HepG2 (cell line): ENCODE data around the gene TENT4B. TPM values are rescaled to one million over a fixed set of nuclear protein-coding genes. Genes with fewer than 3 reads are reported as not detected.
A peak's percentile ranks its signal among the peaks of the same experiment; 100 is the strongest.

Source experiments
- FOXK1 ChIP-seq: sonication (generic); formaldehyde crosslinking; IDR thresholded peaks from 2 replicates; pipeline ENCODE4 v1.4.0; 2020; ENCODE audit warnings: low read depth, missing genetic modification reagents, borderline replicate concordance
- GATAD1 ChIP-seq: IDR thresholded peaks from 2 replicates; pipeline ENCODE4 v1.6.1; 2016; ENCODE audit warnings: missing genetic modification reagents, missing compliant biosample characterization
- GZF1 ChIP-seq: sonication (generic); formaldehyde crosslinking; IDR thresholded peaks from 2 replicates; pipeline ENCODE4 v1.5.1; 2020; ENCODE audit warnings: mild to moderate bottlenecking, missing genetic modification reagents
- KLF6 ChIP-seq: IDR thresholded peaks from 2 replicates; pipeline ENCODE4 v1.8.0; 2016; ENCODE audit warnings: missing biosample characterization, missing genetic modification reagents
- NFKBIZ ChIP-seq: IDR thresholded peaks from 2 replicates; pipeline ENCODE4 v1.6.1; 2018; ENCODE audit warnings: missing genetic modification reagents, missing compliant biosample characterization
- NRL ChIP-seq: sonication (generic); formaldehyde crosslinking; IDR thresholded peaks from 2 replicates; pipeline ENCODE4 v1.5.0; 2020; ENCODE audit warnings: missing genetic modification reagents, mild to moderate bottlenecking, moderate library complexity, borderline replicate concordance
- POGK ChIP-seq: sonication (generic); formaldehyde crosslinking; conservative IDR thresholded peaks from 2 replicates; pipeline ENCODE4 v1.8.0; 2022; ENCODE audit warnings: mild to moderate bottlenecking, moderate library complexity, missing genetic modification reagents
- RORA ChIP-seq: sonication (generic); formaldehyde crosslinking; IDR thresholded peaks from 2 replicates; pipeline ENCODE4 v1.5.0; 2020; ENCODE audit warnings: mild to moderate bottlenecking, missing genetic modification reagents, moderate library complexity
- SPEN ChIP-seq: sonication (generic); formaldehyde crosslinking; IDR thresholded peaks from 2 replicates; pipeline ENCODE4 v1.5.1; 2020; ENCODE audit warnings: low read depth, mild to moderate bottlenecking, missing genetic modification reagents
- YY1 ChIP-seq: IDR thresholded peaks from 2 replicates; pipeline ENCODE4 v1.6.1; 2011; ENCODE audit warnings: low read length, low read depth, moderate library complexity, mild to moderate bottlenecking; ENCODE audit not compliant: insufficient read depth, insufficient replicate concordance
- ZBTB26 ChIP-seq: IDR thresholded peaks from 2 replicates; pipeline ENCODE4 v1.6.1; 2016; ENCODE audit warnings: missing compliant biosample characterization, missing genetic modification reagents, borderline replicate concordance
- ZBTB40 ChIP-seq, 2 experiments: fragments of 450-650 bp in 1 of 2; sonication (generic) in 1 of 2; formaldehyde crosslinking in 1 of 2; IDR thresholded peaks; 2 replicates each; pipeline versions ENCODE4 v1.6.1 to v1.8.0; 2016 to 2022; ENCODE audit warnings: antibody characterized with exemption in 1 of 2, mild to moderate bottlenecking in 1 of 2, missing genetic modification reagents in 1 of 2
- ZNF513 ChIP-seq: sonication (generic); formaldehyde crosslinking; conservative IDR thresholded peaks from 2 replicates; pipeline ENCODE4 v1.5.0; 2020; ENCODE audit warnings: missing genetic modification reagents
- ZNF776 ChIP-seq: sonication (generic); formaldehyde crosslinking; IDR thresholded peaks from 2 replicates; pipeline ENCODE4 v1.4.0; 2020; ENCODE audit warnings: mild to moderate bottlenecking, missing genetic modification reagents
- polyA plus RNA-seq, 8 experiments: library from polyadenylated mRNA; depleted of rRNA in 3 of 8; stranded (reverse) in 7 of 8; unstranded in 1 of 8; fragments of >200 nt; fragmentation: Illumina TruSeq in 4 of 8; extraction: Trizol in 4 of 8; gene quantifications; 2 replicates each; pipeline versions ENCODE4 v1.2.1 to v1.2.3, GENCODE V29; 2011 to 2016; ENCODE audit warnings: low read depth in 4 of 8, missing spikeins in 1 of 8, mixed read lengths in 1 of 8; ENCODE audit not compliant: insufficient read depth in 1 of 8
- total RNA-seq, 5 experiments: library from RNA; depleted of rRNA; stranded (reverse); fragments of >200 nt; fragmentation: Illumina TruSeq; extraction: Trizol; gene quantifications; 2 replicates each; pipeline ENCODE4 v1.2.3, GENCODE V29; 2016; ENCODE audit warnings: low read depth in 1 of 5

Gene TENT4B
- total and polyA plus RNA-seq, 2 of the 13 experiments (the other 11 are each of a cell fraction or from before 2014, with no cell fraction given) = 15.0 to 32.8 TPM

GRCh38 chr16:50152807-50153595, at the start of gene TENT4B (continued):
- TF ChIP-seq ZBTB40 (IDR thresholded peaks at IDR 0.05) (no peak), ZBTB40 (CRISPR knock-in tag; IDR thresholded peaks at IDR 0.05) (peak; percentile 60; the same call in 1 of the 2 replicates), ZBTB26 (peak; percentile 78), RORA (no peak), SPEN (CRISPR knock-in tag) (peak; percentile 93), GZF1 (peak; percentile 80; the same call in 1 of the 2 replicates), ZNF513 (CRISPR knock-in tag) (no peak), KLF6 (CRISPR knock-in tag) (peak; percentile 94; the same call in 1 of the 2 replicates), NRL (CRISPR knock-in tag) (peak; percentile 74), YY1 (peak; percentile 75), NFKBIZ (no peak), ZNF776 (CRISPR knock-in tag) (peak; percentile 92; the same call in 1 of the 2 replicates), FOXK1 (CRISPR knock-in tag) (peak; percentile 56; the same call in 1 of the 2 replicates), GATAD1 (no peak; the same call in 1 of the 2 replicates), POGK (CRISPR knock-in tag) (peak; percentile 97)
